Parathyroid adenoma (tissue), 2 donors: ENCODE measurements around the gene RIMS1.

Experiments
- H2AFZ ChIP-seq: fragments of 300-600 bp; sonication (generic); one replicate; pipeline ENCODE4 v1.7.0; 2017; ENCODE audit warnings: antibody characterized with exemption, mild to moderate bottlenecking
- H3K27ac ChIP-seq: fragments of 300-600 bp; sonication (generic); one replicate; pipeline ENCODE4 v1.7.0; 2017
- H3K27me3 ChIP-seq: fragments of 300-600 bp; sonication (generic); one replicate; pipeline ENCODE4 v1.7.0; 2017; ENCODE audit warnings: low read length; ENCODE audit not compliant: control insufficient read depth, insufficient read depth
- H3K36me3 ChIP-seq: fragments of 300-600 bp; sonication (generic); one replicate; pipeline ENCODE4 v1.7.0; 2017; ENCODE audit warnings: low read length; ENCODE audit not compliant: control insufficient read depth, insufficient read depth
- H3K4me1 ChIP-seq: fragments of 300-600 bp; sonication (generic); one replicate; pipeline ENCODE4 v1.7.0; 2017; ENCODE audit warnings: control low read depth
- H3K4me2 ChIP-seq: fragments of 300-600 bp; sonication (generic); one replicate; pipeline ENCODE4 v1.7.0; 2017; ENCODE audit warnings: low read length
- H3K4me3 ChIP-seq: fragments of 300-600 bp; sonication (generic); one replicate; pipeline ENCODE4 v1.7.0; 2017; ENCODE audit warnings: low read depth, low read length
- H3K79me2 ChIP-seq: fragments of 300-600 bp; sonication (generic); one replicate; pipeline ENCODE4 v1.7.0; 2017; ENCODE audit warnings: control low read depth
- H3K9ac ChIP-seq: fragments of 300-600 bp; sonication (generic); one replicate; pipeline ENCODE4 v1.7.0; 2017; ENCODE audit warnings: mild to moderate bottlenecking
- H3K9me3 ChIP-seq: fragments of 300-600 bp; sonication (generic); one replicate; pipeline ENCODE4 v1.7.0; 2017; ENCODE audit warnings: low read length; ENCODE audit not compliant: control insufficient read depth
- TF ChIP-seq, protein P1 (sequence below): fragments of 300-600 bp; sonication (generic); IDR thresholded peaks from one replicate; pipeline ENCODE4 v1.7.0; 2017; ENCODE audit warnings: antibody characterized with exemption, mild to moderate bottlenecking
- donor health status: primary hyperparathyroidism.

Gene RIMS1

DNA sequence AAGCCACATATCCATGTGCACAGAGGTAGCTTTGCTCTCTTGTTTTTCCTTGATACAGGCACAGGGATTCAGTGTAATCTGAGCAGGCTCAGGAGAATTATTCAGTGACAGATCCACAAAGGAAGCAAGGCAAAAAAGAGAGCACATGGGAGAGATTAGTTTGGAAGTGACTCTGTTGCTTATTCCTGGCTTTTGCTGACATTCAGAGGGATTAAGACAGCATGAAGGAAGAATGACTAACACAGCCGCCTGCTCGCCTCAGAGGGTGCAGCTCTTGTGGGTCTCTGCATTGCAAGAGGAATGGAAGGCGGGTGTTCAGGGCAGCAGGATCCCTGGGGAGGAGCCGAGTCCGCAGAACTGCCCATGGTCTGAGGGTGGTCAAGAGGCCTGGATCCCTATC is 532.1 kb downstream of the RIMS1 start:
- H3K9ac ChIP-seq = no peak overlapping the region
- H3K27ac ChIP-seq = no peak overlapping the region
- H3K4me1 ChIP-seq = no peaks in the 10 kb centered on the region
- TF ChIP-seq, protein P1, sequence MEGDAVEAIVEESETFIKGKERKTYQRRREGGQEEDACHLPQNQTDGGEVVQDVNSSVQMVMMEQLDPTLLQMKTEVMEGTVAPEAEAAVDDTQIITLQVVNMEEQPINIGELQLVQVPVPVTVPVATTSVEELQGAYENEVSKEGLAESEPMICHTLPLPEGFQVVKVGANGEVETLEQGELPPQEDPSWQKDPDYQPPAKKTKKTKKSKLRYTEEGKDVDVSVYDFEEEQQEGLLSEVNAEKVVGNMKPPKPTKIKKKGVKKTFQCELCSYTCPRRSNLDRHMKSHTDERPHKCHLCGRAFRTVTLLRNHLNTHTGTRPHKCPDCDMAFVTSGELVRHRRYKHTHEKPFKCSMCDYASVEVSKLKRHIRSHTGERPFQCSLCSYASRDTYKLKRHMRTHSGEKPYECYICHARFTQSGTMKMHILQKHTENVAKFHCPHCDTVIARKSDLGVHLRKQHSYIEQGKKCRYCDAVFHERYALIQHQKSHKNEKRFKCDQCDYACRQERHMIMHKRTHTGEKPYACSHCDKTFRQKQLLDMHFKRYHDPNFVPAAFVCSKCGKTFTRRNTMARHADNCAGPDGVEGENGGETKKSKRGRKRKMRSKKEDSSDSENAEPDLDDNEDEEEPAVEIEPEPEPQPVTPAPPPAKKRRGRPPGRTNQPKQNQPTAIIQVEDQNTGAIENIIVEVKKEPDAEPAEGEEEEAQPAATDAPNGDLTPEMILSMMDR = no peak
- H3K27me3 ChIP-seq = no peaks in the 10 kb centered on the region
- no peaks in the 10 kb centered on the region for H3K36me3 ChIP-seq
- H3K79me2 ChIP-seq = no peaks in the 10 kb centered on the region
- no peak overlapping the region for H3K4me3 ChIP-seq
- H3K9me3 ChIP-seq = no peaks in the 10 kb centered on the region
- H3K4me2 ChIP-seq = no peak overlapping the region
- no peak overlapping the region for H2AFZ ChIP-seq

DNA sequence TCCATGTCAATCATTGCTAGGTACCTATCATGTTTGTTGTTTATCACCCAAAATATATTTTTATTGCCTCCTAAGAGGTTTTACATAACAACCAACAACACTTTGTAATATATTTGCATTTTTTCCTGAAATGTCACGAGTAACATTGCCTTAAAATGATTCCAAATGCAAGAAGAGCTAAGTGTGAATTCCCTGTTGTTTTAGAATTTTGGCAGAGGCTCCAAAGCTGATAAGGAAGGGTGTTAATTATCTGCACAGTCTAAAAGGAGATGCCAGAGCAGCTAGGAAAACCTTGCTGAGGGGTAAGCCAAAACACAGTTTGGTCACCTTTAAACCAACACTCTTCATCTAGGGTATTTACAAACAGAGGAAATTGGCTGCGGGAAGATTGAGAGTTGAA is 533.6 kb downstream of the RIMS1 start:
- TF ChIP-seq, protein P1 = no peak

DNA sequence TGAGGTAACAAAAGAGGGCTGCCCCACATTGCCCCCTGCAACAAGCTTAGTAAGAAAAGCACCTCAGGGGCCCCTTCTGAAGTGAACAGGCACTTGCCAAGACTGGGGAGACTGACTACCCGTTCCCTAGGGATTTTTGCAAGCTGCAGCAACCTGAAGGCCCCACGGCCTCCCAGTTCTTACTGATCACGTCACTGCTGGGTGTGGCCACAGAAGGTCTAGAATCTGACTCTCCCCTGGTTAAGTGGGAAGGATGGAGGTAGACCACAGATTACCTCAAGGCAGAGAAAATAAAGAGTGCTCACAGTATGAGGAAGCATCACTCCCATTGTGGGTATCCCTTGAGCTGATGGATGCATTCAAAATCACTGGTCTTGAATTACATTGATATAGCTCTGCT is 534.1 kb downstream of the RIMS1 start:
- H3K4me3 ChIP-seq = no peak overlapping the region
- H3K9me3 ChIP-seq = no peaks in the 10 kb centered on the region
- H3K9ac ChIP-seq = no peak overlapping the region
- H3K27ac ChIP-seq = no peak overlapping the region
- H3K4me1 ChIP-seq = no peaks in the 10 kb centered on the region
- H3K27me3 ChIP-seq = no peaks in the 10 kb centered on the region
- H3K36me3 ChIP-seq = no peaks in the 10 kb centered on the region
- no peaks in the 10 kb centered on the region for H3K79me2 ChIP-seq
- no peak overlapping the region for H3K4me2 ChIP-seq
- TF ChIP-seq, protein P1 = no peak
- H2AFZ ChIP-seq = no peak overlapping the region

More for the DNA sequence above, 533.6 kb downstream of the RIMS1 start:
- no peak overlapping the region for H3K9ac ChIP-seq
- H2AFZ ChIP-seq = no peak overlapping the region
- H3K4me1 ChIP-seq = no peaks in the 10 kb centered on the region
- H3K9me3 ChIP-seq = no peaks in the 10 kb centered on the region
- no peaks in the 10 kb centered on the region for H3K36me3 ChIP-seq
- H3K27me3 ChIP-seq = no peaks in the 10 kb centered on the region
- no peak overlapping the region for H3K4me2 ChIP-seq
- no peak overlapping the region for H3K27ac ChIP-seq
- no peak overlapping the region for H3K4me3 ChIP-seq
- H3K79me2 ChIP-seq = no peaks in the 10 kb centered on the region

DNA sequence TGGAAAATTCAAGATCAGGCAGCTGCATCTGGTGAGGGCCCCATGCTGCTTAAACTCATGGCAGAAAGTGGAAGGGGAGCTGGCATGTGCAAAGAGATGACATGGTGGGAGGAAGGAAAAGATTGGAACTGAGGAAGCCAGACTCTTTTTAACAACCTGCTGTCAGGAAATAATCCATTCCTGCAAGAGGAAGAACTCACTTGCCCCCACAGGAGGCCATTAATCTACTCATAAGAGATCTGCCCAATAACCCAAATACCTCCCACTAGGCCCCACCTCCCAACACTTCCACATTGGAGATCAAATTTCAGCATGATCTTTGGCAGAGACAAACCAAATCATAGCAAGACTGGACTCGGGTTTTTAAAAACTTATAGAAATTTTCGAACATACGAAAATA is 535.0 kb downstream of the RIMS1 start:
- no peak overlapping the region for H3K27ac ChIP-seq
- H3K79me2 ChIP-seq = no peaks in the 10 kb centered on the region
- H3K27me3 ChIP-seq = no peaks in the 10 kb centered on the region
- H3K9ac ChIP-seq = no peak overlapping the region
- no peak overlapping the region for H2AFZ ChIP-seq
- no peak overlapping the region for H3K4me2 ChIP-seq
- H3K9me3 ChIP-seq = no peaks in the 10 kb centered on the region
- H3K36me3 ChIP-seq = no peaks in the 10 kb centered on the region
- no peak overlapping the region for H3K4me3 ChIP-seq
- TF ChIP-seq, protein P1 = no peak
- H3K4me1 ChIP-seq = no peaks in the 10 kb centered on the region

DNA sequence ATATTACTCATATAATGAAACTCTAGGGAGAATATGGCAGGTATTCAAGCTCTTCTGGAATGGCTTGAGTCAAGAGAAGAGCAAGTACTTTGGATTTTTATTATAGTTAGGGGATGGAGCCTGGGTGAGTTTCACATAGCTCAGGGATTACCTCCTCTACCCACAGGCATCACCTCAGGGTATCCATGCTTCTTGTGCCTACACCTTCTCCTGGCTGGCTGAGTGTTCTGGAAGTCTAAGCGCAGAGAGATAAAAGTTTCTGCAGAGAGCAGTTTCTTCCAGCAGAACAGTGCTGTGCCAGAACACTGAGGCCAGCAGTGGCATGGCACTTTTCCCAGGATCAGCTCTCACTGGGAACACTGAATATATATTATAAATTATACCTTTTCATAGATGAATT is 535.8 kb downstream of the RIMS1 start:
- TF ChIP-seq, protein P1 = no peak
- H3K4me1 ChIP-seq = no peaks in the 10 kb centered on the region
- H3K27ac ChIP-seq = no peak overlapping the region
- no peak overlapping the region for H3K4me2 ChIP-seq
- no peak overlapping the region for H2AFZ ChIP-seq
- H3K4me3 ChIP-seq = no peak overlapping the region
- H3K36me3 ChIP-seq = no peaks in the 10 kb centered on the region
- H3K79me2 ChIP-seq = no peaks in the 10 kb centered on the region
- no peaks in the 10 kb centered on the region for H3K9me3 ChIP-seq
- H3K9ac ChIP-seq = no peak overlapping the region
- H3K27me3 ChIP-seq = no peaks in the 10 kb centered on the region
